SJSA1 (cell line): ENCODE data around the gene FOXP3. TPM values are rescaled to one million over a fixed set of nuclear protein-coding genes. Genes with fewer than 3 reads are reported as not detected.

Experiments
- DNase-seq, 2 experiments: peaks; one replicate each; pipeline ENCODE4 v3.0.0-alpha.2; 2015 to 2020; ENCODE audit warnings: low spot score in 2 of 2, low read depth in 1 of 2
- H3K27ac ChIP-seq: fragments of 250-450 bp; sonication (Bioruptor Pico); 2 replicates; pipeline ENCODE4 v1.5.1; 2020; ENCODE audit warnings: mild to moderate bottlenecking, moderate library complexity
- H3K27me3 ChIP-seq: fragments of 250-450 bp; sonication (Bioruptor Pico); replicated peaks from 2 replicates; pipeline ENCODE4 v1.5.1; 2020; ENCODE audit warnings: mild to moderate bottlenecking, moderate library complexity
- H3K36me3 ChIP-seq: fragments of 250-450 bp; sonication (Bioruptor Pico); 2 replicates; pipeline ENCODE4 v1.5.1; 2020; ENCODE audit warnings: mild to moderate bottlenecking
- H3K4me1 ChIP-seq: fragments of 250-450 bp; sonication (Bioruptor Pico); replicated peaks from 2 replicates; pipeline ENCODE4 v1.6.1; 2021; ENCODE audit warnings: mild to moderate bottlenecking
- H3K4me3 ChIP-seq: fragments of 250-450 bp; sonication (Bioruptor Pico); 2 replicates; pipeline ENCODE4 v1.5.1; 2020; ENCODE audit warnings: mild to moderate bottlenecking
- H3K9me3 ChIP-seq: fragments of 250-450 bp; sonication (Bioruptor Pico); replicated peaks from 2 replicates; pipeline ENCODE4 v1.5.1; 2020; ENCODE audit warnings: mild to moderate bottlenecking
- total RNA-seq: library from RNA; depleted of rRNA; stranded (reverse); fragments of >200 nt; shearing (Covaris generic); gene quantifications from 2 replicates; pipeline ENCODE4 v1.2.3, GENCODE V29; 2014

FOXP3 gene
- total RNA-seq, 1 experiment from 2014 or later: not detected

DNA sequence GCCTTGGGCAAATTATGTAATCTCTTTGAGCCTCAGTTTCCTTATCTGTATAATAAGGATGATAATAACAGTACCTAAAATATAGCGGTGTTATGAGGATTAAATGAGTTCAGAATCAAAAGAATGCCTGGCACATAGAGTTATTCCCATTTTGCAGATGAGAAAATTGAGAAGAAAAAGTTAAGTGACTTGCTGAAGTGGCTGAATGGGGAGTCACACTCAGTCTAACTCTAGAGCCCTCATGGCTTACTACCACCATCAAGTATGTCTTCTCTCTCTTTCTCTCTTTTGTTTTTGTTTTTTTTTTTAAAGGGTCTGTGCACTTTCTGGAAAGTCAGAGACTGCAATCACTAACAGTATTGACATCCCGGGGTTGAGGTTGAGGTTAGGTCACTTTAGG, 32.0 kb downstream of the FOXP3 start:
- Histone ChIP-seq H3K4me1 (no peaks in the 10 kb centered on the region), H3K36me3 (no peaks in the 10 kb centered on the region), H3K27ac (no peak overlapping the region), H3K27me3 (no peaks in the 10 kb centered on the region), H3K9me3 (no peaks in the 10 kb centered on the region), H3K4me3 (no peak overlapping the region)
- no peak for DNase-seq

- no peak overlapping the region for H3K4me3 ChIP-seq
- no peak for DNase-seq
- no peak overlapping the region for H3K27ac ChIP-seq
- no peaks in the 10 kb centered on the region for H3K4me1 ChIP-seq
- no peaks in the 10 kb centered on the region for H3K9me3 ChIP-seq
- H3K27me3 ChIP-seq: no peaks in the 10 kb centered on the region
- no peaks in the 10 kb centered on the region for H3K36me3 ChIP-seq
Measured at GRCh38 chrX:49231333-49232000, 33.0 kb downstream of the FOXP3 start.

DNA sequence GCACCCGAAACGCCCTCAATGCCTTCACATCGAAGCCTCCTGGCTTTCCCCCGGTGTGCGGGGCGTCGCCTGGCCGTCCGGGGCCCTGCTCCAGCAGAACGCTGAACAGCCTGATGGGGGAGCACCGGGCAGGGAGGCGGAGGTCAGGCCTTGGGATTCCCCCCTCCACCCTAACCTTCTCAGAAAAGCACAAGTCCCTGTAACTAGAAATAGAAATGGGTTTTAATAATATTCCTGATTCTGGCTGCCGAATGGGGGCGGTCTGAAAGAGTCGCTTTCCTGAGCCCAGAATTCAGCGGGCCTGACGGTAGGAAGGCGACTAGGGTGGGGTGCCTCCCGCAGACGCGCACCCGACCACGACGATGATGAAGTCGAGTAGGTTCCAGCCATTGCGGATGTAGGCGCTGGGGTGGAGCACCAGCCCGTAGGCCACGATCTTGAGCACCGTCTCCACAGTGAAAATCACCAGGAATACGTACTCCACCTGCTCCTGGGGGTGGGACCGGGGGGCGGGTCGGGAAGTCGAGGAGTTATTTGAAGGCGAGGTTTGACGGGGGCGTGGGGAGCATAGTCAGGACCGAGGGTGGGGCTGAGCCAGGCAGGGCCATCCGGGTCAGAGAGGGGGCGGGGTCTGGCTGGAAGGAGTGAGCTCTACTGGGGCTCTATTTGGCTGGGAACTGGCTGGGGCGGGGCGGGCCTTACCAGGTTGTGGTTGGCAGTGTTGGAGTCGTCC, 33.8 kb downstream of the FOXP3 start:
- Histone ChIP-seq H3K36me3 (no peaks in the 10 kb centered on the region), H3K4me3 (no peak overlapping the region), H3K27me3 (no peaks in the 10 kb centered on the region), H3K9me3 (no peaks in the 10 kb centered on the region), H3K4me1 (no peaks in the 10 kb centered on the region), H3K27ac (no peak overlapping the region)
- no peak for DNase-seq

GRCh38 chrX:49228185-49228584, 36.3 kb downstream of the FOXP3 start:
- Histone ChIP-seq H3K36me3 (no peaks in the 10 kb centered on the region), H3K27me3 (no peaks in the 10 kb centered on the region), H3K4me1 (no peaks in the 10 kb centered on the region), H3K4me3 (no peak overlapping the region), H3K27ac (no peak overlapping the region), H3K9me3 (no peaks in the 10 kb centered on the region)
- DNase-seq: no peak

DNA sequence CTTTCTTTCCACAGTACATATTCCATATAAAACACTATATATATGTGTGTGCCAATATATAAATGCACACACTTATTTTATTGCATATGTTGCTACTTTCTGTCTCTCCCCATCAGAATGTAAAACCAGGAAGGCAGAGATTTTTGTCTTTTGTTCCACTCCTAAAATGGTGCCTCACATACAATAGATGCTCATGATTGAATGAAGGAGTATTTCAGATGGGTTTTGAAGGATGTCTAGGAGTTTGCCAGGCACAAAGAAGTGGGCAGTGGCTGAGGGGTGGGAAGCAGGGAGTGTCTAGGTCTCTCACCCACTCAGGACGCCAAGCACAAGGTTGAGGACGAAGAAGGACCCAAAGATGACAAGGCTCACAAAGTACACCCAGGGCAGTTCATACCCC, 36.8 kb downstream of the FOXP3 start:
- DNase-seq: no peak
- Histone ChIP-seq H3K27ac (no peak overlapping the region), H3K36me3 (no peaks in the 10 kb centered on the region), H3K4me1 (no peaks in the 10 kb centered on the region), H3K4me3 (no peak overlapping the region), H3K9me3 (no peaks in the 10 kb centered on the region), H3K27me3 (no peaks in the 10 kb centered on the region)

DNA sequence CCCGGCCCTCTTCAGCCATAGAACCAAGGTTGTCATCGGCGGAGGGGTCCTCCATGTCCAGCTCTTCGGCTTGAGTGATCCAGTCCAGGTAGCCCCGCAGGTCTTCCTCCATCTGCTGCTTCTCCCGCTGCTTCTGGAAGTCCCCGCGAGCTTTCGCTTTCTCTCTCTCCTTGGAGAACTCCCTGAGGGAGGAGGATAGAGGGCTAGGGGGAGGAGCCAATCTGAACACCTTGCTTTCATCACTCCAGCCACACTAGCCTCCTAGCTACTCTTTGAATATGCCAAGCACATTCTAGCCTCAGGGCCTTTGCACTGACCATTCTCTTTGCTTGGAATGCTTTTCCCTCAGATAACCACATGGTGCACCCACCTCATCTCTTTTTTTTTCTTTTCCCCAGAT, 37.6 kb downstream of the FOXP3 start:
- Histone ChIP-seq H3K4me1 (no peaks in the 10 kb centered on the region), H3K36me3 (no peaks in the 10 kb centered on the region), H3K4me3 (no peak overlapping the region), H3K27ac (no peak overlapping the region), H3K9me3 (no peaks in the 10 kb centered on the region), H3K27me3 (no peaks in the 10 kb centered on the region)
- no peak for DNase-seq

- no peaks in the 10 kb centered on the region for H3K4me1 ChIP-seq
- H3K4me3 ChIP-seq: no peak overlapping the region
- H3K27me3 ChIP-seq: no peaks in the 10 kb centered on the region
- H3K27ac ChIP-seq: no peak overlapping the region
- no peaks in the 10 kb centered on the region for H3K9me3 ChIP-seq
- H3K36me3 ChIP-seq: no peaks in the 10 kb centered on the region
- DNase-seq: no peak
Measured at GRCh38 chrX:49225858-49226257, 38.7 kb downstream of the FOXP3 start.

- H3K4me3 ChIP-seq: no peak overlapping the region
Measured at GRCh38 chrX:49221868-49222267, 42.6 kb downstream of the FOXP3 start.

DNA sequence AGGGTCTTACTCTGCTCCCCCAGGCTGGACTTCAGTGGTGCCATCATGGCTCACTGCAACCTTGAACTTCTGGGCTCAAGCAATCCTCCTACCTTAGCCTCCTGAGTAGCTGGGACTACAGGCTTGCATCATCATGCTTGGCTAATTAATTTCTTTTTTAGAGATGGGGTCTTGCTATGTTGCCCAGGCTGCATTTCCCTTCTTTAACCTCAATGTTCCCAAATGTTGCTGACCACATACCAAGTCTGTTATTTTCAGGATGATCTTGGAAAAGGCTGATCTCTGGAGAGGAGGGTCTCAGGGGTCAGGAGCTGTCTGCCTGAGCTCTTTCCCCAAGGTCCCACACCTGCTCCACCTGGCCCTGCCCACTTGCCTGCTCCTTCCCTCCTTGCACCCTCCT, 44.4 kb downstream of the FOXP3 start:
- no peak overlapping the region for H3K4me3 ChIP-seq
- no peak for DNase-seq
- no peaks in the 10 kb centered on the region for H3K9me3 ChIP-seq
- no peak overlapping the region for H3K27ac ChIP-seq
- no peaks in the 10 kb centered on the region for H3K4me1 ChIP-seq
- H3K27me3 ChIP-seq: no peaks in the 10 kb centered on the region
- no peaks in the 10 kb centered on the region for H3K36me3 ChIP-seq

More at GRCh38 chrX:49221868-49222267, 42.6 kb downstream of the FOXP3 start:
- no peak for DNase-seq
- Histone ChIP-seq H3K4me1 (no peaks in the 10 kb centered on the region), H3K27ac (no peak overlapping the region), H3K36me3 (no peaks in the 10 kb centered on the region), H3K9me3 (no peaks in the 10 kb centered on the region), H3K27me3 (no peaks in the 10 kb centered on the region)

GRCh38 chrX:49214996-49215526, 49.4 kb downstream of the FOXP3 start:
- Histone ChIP-seq H3K9me3 (no peaks in the 10 kb centered on the region), H3K36me3 (no peaks in the 10 kb centered on the region), H3K4me3 (no peak overlapping the region), H3K27ac (no peak overlapping the region), H3K27me3 (no peaks in the 10 kb centered on the region), H3K4me1 (no peaks in the 10 kb centered on the region)
- DNase-seq: no peak

GRCh38 chrX:49214416-49214815, 50.1 kb downstream of the FOXP3 start:
- Histone ChIP-seq H3K9me3 (no peaks in the 10 kb centered on the region), H3K27ac (no peak overlapping the region), H3K4me3 (no peak overlapping the region)

DNA sequence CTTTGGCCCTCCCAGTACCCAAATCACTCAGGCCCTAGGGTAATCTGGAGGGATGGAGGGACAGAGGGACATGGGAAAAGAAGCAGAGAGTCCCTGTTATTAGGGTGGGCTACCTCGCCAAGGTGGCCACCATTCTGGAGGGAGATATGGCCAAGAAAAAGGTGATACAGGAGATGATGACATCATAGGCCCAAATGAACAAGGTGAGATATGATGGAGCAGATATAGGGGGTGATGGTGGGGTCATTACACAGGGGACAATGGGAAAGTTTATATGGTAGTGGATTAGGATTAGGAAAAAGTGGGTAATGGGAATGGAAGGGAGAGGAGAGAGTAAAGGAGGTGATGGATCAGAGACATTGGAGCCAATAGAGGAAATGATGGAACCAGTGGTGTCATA, 51.6 kb downstream of the FOXP3 start:
- no peaks in the 10 kb centered on the region for H3K27me3 ChIP-seq
- H3K36me3 ChIP-seq: no peaks in the 10 kb centered on the region
- H3K4me1 ChIP-seq: no peaks in the 10 kb centered on the region
- DNase-seq: no peak
- H3K27ac ChIP-seq: no peak overlapping the region
- no peak overlapping the region for H3K4me3 ChIP-seq
- H3K9me3 ChIP-seq: no peaks in the 10 kb centered on the region

More at GRCh38 chrX:49214416-49214815, 50.1 kb downstream of the FOXP3 start:
- Histone ChIP-seq H3K4me1 (no peaks in the 10 kb centered on the region), H3K36me3 (no peaks in the 10 kb centered on the region), H3K27me3 (no peaks in the 10 kb centered on the region)
- no peak for DNase-seq

- H3K4me1 ChIP-seq: no peaks in the 10 kb centered on the region
- H3K4me3 ChIP-seq: no peak overlapping the region
- H3K27ac ChIP-seq: no peak overlapping the region
- H3K27me3 ChIP-seq: no peaks in the 10 kb centered on the region
- DNase-seq: no peak
- no peaks in the 10 kb centered on the region for H3K9me3 ChIP-seq
- no peaks in the 10 kb centered on the region for H3K36me3 ChIP-seq
Measured at GRCh38 chrX:49212209-49212608, 52.3 kb downstream of the FOXP3 start.

DNA sequence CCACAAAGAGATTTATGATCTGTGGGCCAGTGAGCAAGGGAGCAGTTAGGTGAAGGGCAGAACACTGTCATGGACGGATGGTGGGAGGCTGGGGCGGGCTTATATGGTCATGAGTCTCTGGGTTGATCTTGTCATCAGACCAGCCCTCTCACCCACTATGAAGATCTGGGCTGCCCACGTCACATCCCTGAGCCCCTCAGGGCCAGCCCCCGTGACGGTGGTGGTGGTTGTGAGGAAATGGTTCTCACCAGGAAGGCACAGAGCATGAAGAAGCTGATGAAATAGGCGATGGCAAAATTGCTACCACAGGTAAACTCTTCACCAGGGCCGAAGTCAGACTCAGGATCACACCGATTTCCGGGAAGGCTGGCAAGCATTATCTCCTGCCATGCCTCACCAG, 53.4 kb downstream of the FOXP3 start:
- Histone ChIP-seq H3K4me3 (no peak overlapping the region), H3K27me3 (no peaks in the 10 kb centered on the region), H3K9me3 (no peaks in the 10 kb centered on the region), H3K27ac (no peak overlapping the region), H3K4me1 (no peaks in the 10 kb centered on the region), H3K36me3 (no peaks in the 10 kb centered on the region)
- no peak for DNase-seq
